Measurements from ENCODE around the gene TEX14.
A peak's percentile ranks its signal among the peaks of the same experiment; 100 is the strongest.

TEX14 gene

DNA sequence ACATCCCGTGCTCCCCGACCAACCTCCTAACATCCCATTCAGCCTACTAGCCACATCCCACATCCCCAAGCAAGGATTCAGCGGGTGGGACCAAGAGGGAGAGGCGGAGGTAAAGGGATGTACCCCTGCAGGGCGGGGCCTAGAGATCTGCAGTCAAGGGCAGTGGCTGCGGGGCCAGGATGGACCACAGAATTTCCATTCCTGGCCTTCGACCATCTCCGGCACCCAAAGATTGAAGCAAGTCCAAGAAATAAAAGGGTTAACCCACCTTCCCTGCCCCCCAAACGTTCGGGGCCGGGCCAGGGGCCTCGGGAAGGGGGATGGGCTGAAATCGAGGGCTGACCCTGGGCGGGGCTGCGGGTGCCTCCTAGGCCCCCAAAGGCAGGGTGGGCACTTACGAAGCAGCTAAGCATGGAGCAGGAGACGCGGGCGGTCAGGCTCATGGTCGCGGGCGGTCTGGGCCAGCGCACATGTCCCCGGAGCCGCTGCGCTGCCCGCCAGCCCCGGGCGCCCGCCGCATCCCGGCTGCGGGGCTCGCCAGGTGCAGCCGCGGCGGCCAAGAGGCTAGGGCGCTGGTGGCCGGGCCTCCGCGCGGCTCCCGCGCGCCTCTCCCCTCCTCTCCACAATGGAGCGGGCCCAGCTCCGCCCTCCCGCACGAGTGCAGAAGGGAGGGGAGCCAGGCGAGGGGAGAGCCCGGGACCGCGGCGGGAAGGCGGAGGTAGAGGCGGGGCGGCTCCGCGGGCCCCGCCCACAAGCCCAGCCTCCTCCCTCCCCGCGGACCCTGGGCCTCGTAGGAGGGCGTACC lies 177.7 kb downstream of the TEX14 start, which contains the start of gene MTMR4:
TSS of gene MTMR4 (minus strand) at position 674 of the 805 bp plus-strand sequence. CDS start at position 443, 231 bp downstream.
- TF ChIP-seq ELF4 (IDR thresholded peaks at IDR 0.05) (no peak), SUZ12 (IDR thresholded peaks at IDR 0.05) (no peak), HDGF (IDR thresholded peaks at IDR 0.05; ENCODE audit: borderline replicate concordance) (no peak), ARNT (IDR thresholded peaks at IDR 0.05) (no peak), L3MBTL2 (conservative IDR thresholded peaks at IDR 0.05) (no peak), FOXA1 (IDR thresholded peaks at IDR 0.05) (no peak), NFRKB (IDR thresholded peaks at IDR 0.05) (no peak), TARDBP (IDR thresholded peaks at IDR 0.05) (no peak), ZNF384 (IDR thresholded peaks at IDR 0.05) (no peak), LEF1 (IDR thresholded peaks at IDR 0.05; ENCODE audit: borderline replicate concordance) (no peak), FOXK2 (IDR thresholded peaks at IDR 0.05) (no peak), CTBP1 (IDR thresholded peaks at IDR 0.05; ENCODE audit: borderline replicate concordance) (no peak)
- TF ChIP-seq, protein P1, sequence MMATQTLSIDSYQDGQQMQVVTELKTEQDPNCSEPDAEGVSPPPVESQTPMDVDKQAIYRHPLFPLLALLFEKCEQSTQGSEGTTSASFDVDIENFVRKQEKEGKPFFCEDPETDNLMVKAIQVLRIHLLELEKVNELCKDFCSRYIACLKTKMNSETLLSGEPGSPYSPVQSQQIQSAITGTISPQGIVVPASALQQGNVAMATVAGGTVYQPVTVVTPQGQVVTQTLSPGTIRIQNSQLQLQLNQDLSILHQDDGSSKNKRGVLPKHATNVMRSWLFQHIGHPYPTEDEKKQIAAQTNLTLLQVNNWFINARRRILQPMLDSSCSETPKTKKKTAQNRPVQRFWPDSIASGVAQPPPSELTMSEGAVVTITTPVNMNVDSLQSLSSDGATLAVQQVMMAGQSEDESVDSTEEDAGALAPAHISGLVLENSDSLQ (IDR thresholded peaks at IDR 0.05) = no peak
- ChIA-PET CTCF (interaction anchor here (1.3 to 1.5 kb wide), 2 partner anchors 10 to 15 kb away, joined by 3 to 4 read pairs; no protein-coding TSS in a partner anchor), POLR2A (interaction anchor here (0.7 to 4.4 kb wide), 18 partner anchors 8 to 1193 kb away, joined by 3 to 30 read pairs (median 4); partner anchors contain the start of genes MKS1, PTRH2, SRSF1 and SUPT4H1)
- DNase-seq (ENCODE audit: extremely low spot score) = peak; percentile 89

DNA sequence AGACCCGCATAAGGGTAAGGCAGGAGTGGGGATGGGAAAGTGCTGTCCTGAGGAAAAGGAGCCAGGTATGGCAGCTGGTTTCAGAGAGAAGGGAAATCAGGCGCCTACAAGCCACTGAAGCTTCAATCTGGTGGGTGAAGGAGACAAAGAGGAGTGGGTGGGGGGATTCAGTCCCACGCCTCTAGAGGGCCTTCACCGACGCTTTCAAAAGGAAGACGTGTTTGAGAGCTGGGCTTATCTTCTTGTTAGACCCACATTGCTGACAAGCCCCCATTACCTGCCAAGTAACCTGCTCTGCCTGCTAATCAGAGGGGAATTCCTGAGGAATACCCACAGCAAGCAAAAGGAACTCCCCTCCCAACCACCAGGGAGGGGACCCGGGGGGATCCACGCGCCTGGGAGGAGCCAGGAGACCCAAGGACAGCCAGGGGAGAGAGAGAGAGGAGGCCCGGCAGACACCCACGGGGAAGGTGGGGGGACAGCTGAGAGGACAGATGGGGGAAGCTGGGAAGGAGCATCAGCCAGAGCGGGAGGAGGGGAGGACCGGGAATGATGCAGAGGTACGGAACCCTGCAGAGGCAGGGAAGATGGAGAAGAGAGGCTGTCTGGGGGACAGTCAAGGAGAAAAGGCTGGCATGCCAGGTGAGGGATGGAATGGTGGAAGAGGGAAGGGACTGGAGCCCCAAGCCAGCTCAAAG lies 178.4 kb downstream of the TEX14 start:
- no peak for DNase-seq (ENCODE audit: extremely low spot score)
- ChIA-PET CTCF (no interaction called here), POLR2A (interaction anchor here (0.8 to 4.4 kb wide), 6 partner anchors 9 to 1194 kb away, joined by 3 to 30 read pairs (median 8); partner anchors contain the start of genes PTRH2 and SUPT4H1)
- TF ChIP-seq FOXA1 (IDR thresholded peaks at IDR 0.05) (no peak), LEF1 (IDR thresholded peaks at IDR 0.05; ENCODE audit: borderline replicate concordance) (no peak), ZNF384 (IDR thresholded peaks at IDR 0.05) (no peak), HDGF (IDR thresholded peaks at IDR 0.05; ENCODE audit: borderline replicate concordance) (no peak), SP1 (IDR thresholded peaks at IDR 0.05) (no peak), CTBP1 (IDR thresholded peaks at IDR 0.05; ENCODE audit: borderline replicate concordance) (no peak), BHLHE40 (IDR thresholded peaks at IDR 0.05; ENCODE audit: borderline replicate concordance) (no peak), ARNT (IDR thresholded peaks at IDR 0.05) (no peak), NFRKB (IDR thresholded peaks at IDR 0.05) (no peak), TARDBP (IDR thresholded peaks at IDR 0.05) (no peak), ELF4 (IDR thresholded peaks at IDR 0.05) (no peak)
- TF ChIP-seq, protein P1 (IDR thresholded peaks at IDR 0.05) = no peak

DNA sequence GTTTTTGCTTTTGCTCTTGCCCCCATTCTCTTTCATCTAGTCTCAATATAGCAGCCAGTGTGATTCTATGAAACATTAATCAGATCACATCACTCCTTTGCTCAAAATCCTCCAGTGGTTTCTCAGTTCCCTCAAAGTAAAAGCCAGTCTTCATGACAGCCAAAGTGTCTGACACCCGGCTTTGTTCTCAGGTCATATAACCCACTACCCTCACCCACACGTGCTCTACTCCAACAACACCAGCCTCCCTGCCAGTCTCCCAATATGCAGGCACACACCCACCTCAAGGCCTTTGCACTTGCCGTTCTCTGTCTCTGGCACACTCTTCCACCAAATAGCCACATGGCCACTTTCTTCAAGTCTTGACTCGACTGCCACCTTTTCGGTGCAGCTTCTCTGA lies 181.8 kb downstream of the TEX14 start:
- no peak for TF ChIP-seq ZNF384 (IDR thresholded peaks at IDR 0.05)
- TF ChIP-seq HDGF (IDR thresholded peaks at IDR 0.05; ENCODE audit: borderline replicate concordance) = no peak
- no peak for TF ChIP-seq SUZ12 (IDR thresholded peaks at IDR 0.05)
- no peak for TF ChIP-seq LEF1 (IDR thresholded peaks at IDR 0.05; ENCODE audit: borderline replicate concordance)
- ChIA-PET CTCF (no interaction called here), POLR2A (no interaction called here)
- DNase-seq (ENCODE audit: extremely low spot score) = no peak

DNA sequence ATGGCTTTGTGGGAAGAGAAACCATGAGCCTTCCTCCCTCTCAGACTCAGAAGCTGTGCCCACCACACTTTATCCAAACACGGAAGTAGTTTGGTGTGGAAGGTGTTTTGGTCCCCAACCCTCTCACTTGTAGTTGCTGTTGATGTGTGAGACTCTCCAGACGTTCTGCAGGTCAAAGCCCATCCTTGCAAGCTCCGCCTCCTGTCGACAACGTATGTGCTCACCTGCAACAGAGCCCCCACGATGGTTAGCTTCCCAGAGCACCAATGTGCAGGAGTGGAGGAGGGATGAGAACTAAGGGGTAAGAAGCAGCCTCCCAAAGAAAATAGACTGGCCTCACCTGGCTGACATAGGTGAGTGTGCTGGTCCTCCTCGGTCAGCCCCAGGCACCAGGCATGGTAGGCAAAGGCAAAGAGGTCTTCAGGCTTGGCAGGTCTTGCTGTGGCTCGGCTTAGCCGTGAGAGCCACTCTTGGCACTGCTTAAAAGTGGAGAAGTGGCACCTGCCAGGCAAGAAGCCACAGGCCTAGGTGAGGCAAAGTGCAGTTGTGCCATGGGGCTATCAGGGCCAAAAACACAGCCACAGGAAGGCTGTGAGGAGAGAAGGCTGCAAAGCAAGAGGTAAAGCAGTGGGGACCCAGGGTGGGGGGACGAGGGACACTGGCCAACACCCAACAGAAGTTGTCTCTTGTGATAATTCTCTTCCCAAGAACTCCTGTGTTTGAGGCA lies 183.3 kb downstream of the TEX14 start:
- ChIA-PET CTCF (no interaction called here), POLR2A (no interaction called here)
- no peak for TF ChIP-seq LEF1 (IDR thresholded peaks at IDR 0.05; ENCODE audit: borderline replicate concordance)
- no peak for TF ChIP-seq SUZ12 (IDR thresholded peaks at IDR 0.05)
- TF ChIP-seq ZNF384 (IDR thresholded peaks at IDR 0.05) = no peak
- TF ChIP-seq CTBP1 (IDR thresholded peaks at IDR 0.05; ENCODE audit: borderline replicate concordance) = no peak
- no peak for TF ChIP-seq FOXM1 (IDR thresholded peaks at IDR 0.05; ENCODE audit: borderline replicate concordance)
- TF ChIP-seq FOXK2 (IDR thresholded peaks at IDR 0.05) = no peak
- TF ChIP-seq FOXA1 (IDR thresholded peaks at IDR 0.05) = no peak
- no peak for DNase-seq (ENCODE audit: extremely low spot score)

DNA sequence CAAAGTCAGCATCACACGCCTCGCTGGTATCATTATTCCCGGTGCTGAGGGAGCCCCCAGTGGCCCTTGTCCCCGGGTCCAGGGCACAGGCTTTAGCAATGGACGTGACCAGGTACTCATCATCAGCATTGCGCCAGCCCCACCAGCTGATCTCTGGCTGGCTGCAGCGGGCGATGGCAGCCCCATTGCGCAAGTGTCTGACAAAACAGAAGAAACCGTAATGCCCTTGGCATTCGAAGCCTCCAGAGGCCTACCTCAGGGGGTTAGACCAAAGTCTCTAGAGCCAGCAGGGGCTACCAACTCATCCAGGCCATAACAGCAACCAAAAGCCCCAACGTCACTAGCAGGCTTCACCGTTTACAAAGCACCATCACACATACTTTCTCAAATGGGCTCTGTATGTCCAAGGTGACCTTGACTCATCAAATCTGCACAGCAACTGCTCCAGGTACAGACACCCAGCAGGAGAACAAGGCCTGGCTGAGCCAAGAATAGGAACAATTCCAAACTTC lies 184.7 kb downstream of the TEX14 start:
- DNase-seq (ENCODE audit: extremely low spot score) = no peak
- no peak for TF ChIP-seq TARDBP (IDR thresholded peaks at IDR 0.05)
- TF ChIP-seq SUZ12 (IDR thresholded peaks at IDR 0.05) = no peak
- no peak for TF ChIP-seq ARNT (IDR thresholded peaks at IDR 0.05)
- no peak for TF ChIP-seq ELF4 (IDR thresholded peaks at IDR 0.05)
- no peak for TF ChIP-seq L3MBTL2 (conservative IDR thresholded peaks at IDR 0.05)
- no peak for TF ChIP-seq SP1 (IDR thresholded peaks at IDR 0.05)
- no peak for TF ChIP-seq FOXK2 (IDR thresholded peaks at IDR 0.05)
- no peak for TF ChIP-seq FOXM1 (IDR thresholded peaks at IDR 0.05; ENCODE audit: borderline replicate concordance)
- TF ChIP-seq NFRKB (IDR thresholded peaks at IDR 0.05) = no peak
- POLR2A ChIA-PET = no interaction called here
- CTCF ChIA-PET = no interaction called here

Data from HEK293T (cell line).